ENCODE measurements around the gene SLC12A2.
A peak's percentile ranks its signal among the peaks of the same experiment; 100 is the strongest.

Gene SLC12A2

DNA sequence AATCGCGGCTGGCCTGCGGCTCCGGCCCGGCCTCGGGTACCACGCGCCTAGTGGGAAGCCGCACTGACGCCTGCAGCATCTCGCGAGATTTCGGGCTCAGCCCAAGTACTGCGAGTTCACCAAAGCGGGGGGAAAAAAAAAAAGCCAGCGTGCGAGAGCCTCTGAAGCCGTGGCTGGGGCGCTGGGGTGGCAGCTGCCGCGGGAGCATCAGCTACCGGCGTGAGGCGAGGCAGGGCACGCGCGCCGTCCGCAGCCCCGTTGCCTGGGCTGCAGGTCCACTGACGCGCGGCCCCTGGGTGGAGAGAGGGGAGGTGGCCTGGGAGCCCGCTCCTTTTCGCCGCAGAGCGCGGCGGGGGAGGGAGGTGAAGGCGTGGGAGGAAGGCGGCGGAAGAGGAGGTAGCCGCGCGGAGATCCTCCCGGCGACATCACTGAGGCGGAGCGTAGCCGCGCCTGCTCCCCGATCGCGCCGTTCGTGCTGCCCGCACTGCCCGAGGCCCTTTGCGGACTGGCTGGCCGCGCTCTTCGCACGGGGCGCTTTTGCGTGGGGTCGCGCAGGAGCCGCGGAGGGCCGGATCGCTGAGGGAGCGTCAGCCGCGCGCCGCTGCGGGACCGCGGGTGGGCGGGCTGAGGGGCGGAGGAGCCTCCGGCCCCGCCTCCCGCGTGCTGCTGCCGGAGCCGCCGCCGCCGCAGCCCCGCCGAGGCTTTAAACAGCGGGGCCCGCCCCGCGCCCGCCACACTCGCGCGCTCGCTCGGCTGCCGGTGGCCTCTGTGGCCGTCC lies at the start of gene SLC12A2:
Gene SLC12A2, plus strand, starts transcription at position 734 of the 778 bp plus-strand sequence. CDS start 189 bp downstream, outside the sequence.
- DNase-seq (ENCODE audit: low read depth) = peak; percentile 83

DNA sequence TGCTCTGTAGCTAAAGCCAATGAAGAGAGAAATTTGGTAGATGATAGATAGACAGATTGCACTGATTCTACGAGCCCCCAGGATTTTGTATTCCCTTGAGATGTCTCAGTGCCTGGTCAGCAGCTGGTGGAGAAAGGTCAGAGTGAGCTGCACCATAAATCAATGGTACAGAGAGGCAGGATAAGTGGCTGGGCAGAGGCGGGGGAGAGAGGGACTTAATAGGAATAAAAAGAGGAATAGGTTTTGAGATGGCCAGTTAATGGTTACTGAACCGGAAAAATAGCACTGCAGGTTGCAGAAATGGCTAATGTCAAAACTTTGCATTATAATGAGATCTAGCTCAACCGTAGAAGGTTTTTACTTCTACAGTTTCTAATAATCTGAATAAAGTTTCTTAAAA lies 47.9 kb upstream of the SLC12A2 start:
- no peak for DNase-seq (ENCODE audit: low read depth)

DNA sequence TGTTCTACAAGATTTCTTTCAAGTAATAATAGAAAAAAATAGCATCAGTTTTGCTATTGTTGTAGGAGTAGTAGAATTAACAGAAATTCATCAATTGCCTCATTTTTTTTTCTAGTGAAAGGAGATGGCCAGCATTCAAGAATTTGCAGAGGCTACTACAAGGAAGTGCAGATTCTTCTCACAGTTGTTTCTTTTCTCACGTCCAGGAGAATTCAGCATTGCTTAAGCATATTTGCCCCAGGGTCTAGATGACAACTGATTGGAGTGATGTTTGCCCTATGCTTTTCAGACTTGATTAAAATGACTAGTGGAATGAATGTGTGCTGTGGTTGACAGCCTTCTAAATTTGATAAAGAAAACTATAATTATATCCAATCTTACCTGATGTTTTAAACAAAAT lies 46.6 kb upstream of the SLC12A2 start:
- no peak for DNase-seq (ENCODE audit: low read depth)

DNA sequence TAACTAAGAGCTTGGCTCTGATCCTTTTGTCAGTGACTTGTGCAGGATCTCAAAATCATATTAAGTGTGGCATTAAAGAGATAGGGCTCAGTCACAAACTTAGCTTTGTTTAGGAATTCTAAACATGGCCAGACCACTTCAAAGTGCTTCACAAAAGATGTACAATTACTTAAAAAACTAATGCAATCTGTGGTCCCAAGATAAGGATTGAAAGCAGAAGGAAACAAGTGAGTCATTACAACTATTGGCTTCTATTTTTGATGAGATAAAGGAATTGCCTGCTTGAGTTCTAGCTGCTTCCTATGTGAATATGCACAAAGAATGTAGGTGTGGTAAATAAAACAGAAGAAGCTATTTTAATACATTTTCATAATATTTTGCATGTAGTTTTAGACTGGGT lies 44.9 kb upstream of the SLC12A2 start:
- no peak for DNase-seq (ENCODE audit: low read depth)

DNA sequence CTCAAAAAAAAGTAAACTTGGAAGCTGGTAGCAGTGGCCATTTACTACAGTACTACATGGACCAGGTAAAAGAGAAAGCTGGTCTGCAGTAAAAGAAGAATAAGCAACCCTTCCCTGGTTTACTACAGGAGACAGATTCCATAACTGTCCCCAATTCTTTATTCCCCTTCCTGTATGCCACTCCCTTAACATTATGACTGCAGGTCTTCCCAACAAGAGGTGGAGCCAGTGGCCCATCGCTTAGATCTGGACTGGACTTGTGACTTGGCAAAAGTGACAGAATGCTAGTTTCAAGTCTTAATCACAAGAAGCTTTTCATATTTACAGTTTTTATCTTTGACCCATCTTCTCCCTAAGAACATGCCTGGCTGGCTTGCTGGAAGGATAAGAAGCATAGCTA lies 42.6 kb upstream of the SLC12A2 start:
- no peak for DNase-seq (ENCODE audit: low read depth)

DNA sequence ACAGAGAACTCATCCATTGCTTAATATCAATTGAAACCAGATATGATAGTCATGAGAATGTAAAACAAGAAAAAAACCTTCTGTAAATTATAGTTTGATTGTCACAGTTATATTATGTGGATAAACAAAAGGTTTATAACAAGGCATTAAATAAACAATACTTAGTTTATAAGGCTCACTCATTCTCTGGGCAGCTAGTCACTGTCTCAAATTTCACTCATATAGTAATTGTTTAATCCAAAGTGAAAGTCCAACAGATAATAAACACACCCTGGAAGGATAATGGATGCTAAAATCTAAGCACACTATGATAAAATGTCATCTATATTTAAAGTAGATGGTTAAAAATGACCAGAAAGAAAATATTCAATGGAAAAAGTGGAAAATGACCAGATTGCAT lies 30.8 kb upstream of the SLC12A2 start:
- no peak for DNase-seq (ENCODE audit: low read depth)

DNA sequence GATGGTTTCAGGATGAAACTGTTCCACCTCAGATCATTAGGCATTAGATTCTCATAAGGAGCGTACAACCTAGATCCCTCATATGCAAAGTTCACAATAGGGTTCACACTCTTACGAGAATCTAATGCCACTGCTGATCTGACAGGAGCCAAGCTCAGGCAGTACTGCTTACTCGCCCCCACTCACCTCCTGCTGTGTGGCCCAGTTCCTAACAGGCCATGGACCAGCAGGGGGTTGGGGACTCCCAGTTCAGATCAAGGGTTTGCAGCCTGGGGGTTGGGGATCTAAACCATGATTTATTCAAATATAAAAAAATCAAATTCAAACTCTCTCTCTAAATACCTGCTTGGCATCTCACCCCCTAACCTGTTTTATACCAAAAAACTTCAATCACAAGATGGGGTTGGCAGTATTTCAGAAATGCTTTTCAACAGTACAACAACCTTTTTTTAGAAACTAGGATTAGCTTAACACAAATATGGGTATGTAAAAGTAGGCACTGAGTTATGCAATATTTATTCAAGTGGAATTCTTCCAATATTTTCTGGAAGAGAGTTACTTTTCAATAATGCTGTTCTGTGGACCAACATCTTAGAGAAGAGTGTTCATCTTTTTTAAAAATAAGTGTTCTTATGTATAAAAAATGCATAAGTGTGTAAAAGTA lies 30.1 kb upstream of the SLC12A2 start:
- DNase-seq (ENCODE audit: low read depth) = no peak

DNA sequence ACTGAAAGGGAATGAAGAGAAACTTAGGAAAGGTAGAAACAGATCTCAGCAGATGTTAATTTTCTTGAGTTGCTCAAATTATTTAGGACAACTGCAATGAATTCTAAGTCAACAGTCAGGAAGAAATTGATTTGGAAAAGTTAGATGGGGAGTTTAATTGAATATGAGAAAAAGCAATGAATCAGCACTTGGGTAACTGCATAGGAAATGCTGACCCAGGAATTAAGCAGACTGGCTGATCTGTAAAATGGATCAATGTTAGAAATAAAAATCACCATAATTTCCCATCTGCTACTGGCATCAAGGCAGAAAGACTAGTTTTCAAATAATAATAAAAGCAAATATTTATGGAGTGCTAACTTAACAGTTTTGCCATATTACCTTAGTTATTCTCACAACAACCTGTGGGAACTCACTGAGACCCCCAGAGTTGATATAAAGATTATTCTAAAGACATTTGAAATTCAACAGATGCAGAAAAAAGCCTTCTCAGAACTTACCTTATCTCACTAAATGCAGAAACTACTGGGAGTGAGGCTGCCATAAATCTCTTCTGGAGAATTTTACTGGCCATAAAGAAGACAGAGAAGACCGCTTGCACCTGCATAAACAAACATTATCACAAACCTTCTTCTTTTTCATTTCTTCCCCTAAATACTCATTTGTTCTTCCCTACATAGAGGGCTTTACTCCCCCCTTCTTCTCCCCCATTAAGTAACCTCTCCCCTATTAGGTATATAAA lies 22.8 kb upstream of the SLC12A2 start:
- no peak for DNase-seq (ENCODE audit: low read depth)

DNA sequence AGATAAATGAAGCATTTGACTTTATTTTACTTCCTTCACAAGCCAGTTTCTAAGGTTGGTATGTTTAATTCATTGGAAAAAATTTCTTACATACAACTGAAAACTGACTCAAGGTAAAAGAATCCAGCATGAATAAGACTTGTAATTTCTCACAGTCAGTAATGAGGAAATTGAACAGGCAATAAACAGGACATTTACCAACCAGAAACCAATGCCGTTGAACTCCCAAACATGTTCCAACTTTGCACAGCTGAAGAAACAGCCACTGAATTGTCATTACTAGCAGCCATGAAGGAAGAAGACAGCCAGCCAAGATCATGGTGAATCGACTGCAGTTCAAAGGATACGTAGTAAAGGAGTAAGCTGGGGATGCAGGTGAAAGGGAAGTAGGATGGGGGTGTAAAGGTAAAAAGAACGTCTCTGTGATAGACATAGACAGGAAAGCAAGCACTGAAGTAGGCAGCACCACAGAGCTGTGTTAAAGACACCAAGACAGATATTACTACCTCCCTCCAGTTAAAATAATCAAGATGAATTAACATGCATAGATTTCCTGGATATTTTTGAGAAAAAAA lies 21.3 kb upstream of the SLC12A2 start:
- DNase-seq (ENCODE audit: low read depth) = no peak

DNA sequence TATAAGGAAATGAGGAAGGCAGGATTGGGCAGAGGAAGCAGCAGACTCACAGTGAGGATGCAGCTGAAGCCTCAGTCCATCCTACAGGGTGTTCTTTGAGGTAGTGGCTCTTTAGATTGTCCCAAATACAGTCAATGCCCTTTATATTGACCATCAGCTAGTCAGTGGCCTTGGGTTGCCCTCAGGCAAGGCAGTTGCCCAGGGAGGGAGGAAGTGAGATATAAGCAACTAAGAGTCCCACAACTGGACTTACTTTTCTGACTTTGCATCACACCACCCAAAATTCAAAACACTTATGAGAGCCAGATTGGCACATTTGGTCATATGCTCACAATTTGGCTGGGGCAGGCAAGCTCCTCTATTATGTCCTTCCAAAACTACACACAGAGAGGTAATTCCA lies 9.4 kb upstream of the SLC12A2 start:
- DNase-seq (ENCODE audit: low read depth) = no peak

DNA sequence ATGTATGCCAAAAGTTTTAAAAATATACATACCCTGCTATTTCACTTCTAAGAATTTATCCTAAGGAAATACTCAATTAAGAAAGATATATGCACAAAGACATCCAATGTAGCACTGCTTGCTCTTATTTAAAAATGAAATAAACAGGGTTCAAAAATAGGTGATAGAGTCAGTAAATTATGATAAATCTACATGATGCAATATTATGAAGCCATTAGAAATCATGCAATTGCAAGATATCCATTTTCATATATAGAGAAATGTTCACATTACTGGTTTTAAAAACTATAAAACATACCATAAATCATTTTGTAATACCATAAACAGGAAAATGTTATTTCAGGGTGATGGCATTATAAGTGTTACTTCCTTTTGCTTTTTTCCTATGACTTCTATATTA lies 8.6 kb upstream of the SLC12A2 start:
- no peak for DNase-seq (ENCODE audit: low read depth)

DNA sequence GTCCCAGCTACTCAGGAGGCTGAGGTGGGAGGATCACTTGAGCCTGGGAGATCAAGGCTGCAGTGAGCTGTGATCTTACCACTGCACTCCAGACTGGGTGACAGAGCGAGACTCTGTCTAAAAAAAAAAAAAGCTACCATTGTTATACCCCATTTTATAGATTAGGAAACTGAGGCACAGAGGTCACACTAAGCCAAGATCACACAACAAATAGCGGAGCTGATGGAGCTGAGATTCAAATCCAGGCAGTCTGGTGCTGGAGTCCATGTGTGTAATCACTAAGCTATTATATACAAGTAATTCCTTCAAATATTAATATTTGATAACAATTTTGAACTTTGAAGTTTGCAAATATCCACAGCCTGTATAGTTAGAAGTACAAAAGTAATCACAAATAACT lies 6.0 kb upstream of the SLC12A2 start:
- DNase-seq (ENCODE audit: low read depth) = no peak

DNA sequence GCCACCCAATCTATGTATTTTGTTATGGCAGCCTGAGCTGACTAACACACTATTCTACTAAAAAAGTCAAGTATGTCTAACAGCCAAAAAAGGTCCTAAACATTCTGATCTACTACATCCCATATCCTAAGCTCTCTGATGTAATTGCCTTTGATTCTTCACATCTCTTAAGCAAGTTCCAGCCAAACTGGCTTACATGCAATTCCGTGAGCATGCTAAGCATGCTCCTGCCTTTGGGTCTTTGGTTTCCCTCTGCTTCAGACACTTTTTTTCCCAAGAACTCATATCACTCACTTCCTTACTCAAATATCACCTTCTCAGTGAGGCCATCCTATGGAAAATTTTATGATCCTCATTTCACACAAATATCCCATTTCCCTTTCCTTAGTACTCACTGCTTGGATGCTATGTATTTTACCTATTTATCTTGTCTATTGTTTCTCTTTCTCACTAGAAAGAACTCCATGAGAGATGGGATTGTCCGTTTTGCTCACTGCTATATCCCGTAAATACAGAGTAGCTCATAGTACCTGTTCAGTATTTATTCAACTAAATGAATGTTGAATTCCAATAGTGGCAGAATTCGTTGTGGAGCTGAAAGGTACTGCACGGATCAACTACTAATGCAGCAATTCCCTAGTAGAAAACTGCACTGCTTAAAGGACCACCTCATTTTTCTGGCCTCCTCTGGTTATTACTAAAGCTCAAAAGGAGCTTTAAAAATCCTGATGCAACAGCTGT lies 2.3 kb upstream of the SLC12A2 start:
- no peak for DNase-seq (ENCODE audit: low read depth)

DNA sequence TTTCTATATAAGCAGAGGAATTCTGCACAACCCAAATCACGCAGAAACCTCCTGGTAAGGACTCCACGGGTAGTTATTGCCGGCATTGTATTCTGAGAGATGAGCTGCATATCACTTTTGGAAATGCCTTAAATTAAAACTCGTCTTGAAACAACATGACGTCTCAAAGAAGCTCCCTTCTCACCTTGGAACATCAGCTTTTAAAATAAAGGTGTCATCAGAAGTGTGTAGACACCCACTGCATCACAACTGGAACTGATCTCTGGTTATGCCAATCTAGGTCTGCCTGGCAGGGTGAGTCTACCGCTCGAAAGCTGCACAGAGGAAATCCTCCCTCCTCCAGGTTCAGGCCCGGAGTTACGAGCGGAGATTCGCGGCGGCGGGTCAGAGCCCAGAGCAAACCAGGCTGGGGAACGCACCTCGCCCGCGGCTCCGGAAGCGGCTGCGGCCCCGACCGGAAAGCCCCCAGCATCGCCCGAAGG lies 974 bp upstream of the SLC12A2 start:
- no peak for DNase-seq (ENCODE audit: low read depth)

DNA sequence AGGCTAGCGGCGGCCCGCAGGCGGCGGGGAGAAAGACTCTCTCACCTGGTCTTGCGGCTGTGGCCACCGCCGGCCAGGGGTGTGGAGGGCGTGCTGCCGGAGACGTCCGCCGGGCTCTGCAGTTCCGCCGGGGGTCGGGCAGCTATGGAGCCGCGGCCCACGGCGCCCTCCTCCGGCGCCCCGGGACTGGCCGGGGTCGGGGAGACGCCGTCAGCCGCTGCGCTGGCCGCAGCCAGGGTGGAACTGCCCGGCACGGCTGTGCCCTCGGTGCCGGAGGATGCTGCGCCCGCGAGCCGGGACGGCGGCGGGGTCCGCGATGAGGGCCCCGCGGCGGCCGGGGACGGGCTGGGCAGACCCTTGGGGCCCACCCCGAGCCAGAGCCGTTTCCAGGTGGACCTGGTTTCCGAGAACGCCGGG lies 253 bp downstream of the SLC12A2 start:
- DNase-seq (ENCODE audit: low read depth) = no peak

DNA sequence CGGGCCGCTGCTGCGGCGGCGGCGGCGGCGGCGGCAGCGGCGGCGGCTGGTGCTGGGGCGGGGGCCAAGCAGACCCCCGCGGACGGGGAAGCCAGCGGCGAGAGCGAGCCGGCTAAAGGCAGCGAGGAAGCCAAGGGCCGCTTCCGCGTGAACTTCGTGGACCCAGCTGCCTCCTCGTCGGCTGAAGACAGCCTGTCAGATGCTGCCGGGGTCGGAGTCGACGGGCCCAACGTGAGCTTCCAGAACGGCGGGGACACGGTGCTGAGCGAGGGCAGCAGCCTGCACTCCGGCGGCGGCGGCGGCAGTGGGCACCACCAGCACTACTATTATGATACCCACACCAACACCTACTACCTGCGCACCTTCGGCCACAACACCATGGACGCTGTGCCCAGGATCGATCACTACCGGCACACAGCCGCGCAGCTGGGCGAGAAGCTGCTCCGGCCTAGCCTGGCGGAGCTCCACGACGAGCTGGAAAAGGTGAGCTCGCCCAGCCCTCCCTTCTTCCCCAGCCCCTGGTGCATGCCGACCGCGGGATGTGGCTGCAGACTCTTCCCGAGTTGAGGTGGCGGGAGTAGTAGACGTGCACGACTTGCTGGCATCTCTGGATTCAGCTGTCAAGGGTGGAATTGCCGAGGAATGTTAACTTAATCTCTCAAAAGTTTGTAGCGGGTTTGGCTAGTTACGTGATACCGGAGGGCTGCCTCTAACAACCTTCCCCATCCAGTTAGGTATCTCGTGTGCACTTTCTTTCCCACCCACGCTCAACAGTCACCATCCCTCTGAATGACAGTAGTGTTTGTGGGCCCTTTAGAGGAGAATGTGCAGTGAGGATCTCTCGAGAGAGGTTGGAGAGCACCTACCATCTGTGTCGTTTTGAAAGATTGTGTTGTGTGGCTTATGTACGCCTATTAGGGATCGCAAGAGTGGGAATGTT lies 932 bp downstream of the SLC12A2 start:
- DNase-seq (ENCODE audit: low read depth) = peak; percentile 22

DNA sequence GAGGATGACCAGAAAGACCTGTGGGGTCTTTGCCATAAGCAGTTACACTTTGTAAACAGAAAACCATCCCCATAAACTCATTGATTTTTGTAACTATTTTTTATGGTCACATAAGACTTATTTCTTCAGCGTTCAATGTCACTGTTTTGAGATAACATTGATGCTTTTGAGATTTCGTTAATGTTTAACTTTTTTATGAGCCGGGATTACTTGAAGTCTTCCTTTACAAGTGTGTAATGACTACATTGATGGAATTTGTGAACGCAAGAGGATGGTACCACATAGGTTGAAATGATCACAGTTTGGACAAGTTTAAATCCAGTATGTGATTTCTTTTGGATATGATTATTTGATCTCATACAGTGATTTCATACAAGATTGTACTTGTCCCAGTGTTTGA lies 1.8 kb downstream of the SLC12A2 start:
- no peak for DNase-seq (ENCODE audit: low read depth)

DNA sequence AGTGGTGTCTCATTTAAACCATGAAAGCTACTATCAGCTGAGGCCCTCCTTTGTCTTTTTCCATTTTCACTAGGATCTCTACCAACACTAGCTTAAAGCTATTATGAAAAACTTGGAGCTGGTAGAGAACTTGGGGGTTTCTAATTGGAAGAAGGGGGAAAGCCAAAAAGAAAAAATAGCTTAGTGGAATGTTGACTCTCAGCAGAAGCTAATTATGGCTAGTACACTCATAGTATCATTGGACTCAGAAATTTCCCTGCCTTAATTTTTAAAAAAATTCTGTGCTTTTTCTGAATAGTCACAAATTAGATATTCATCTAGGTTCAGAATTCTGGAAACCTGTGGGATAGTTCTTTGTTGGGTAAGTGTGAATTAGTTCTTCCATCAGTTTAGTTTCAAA lies 8.0 kb downstream of the SLC12A2 start:
- no peak for DNase-seq (ENCODE audit: low read depth)

DNA sequence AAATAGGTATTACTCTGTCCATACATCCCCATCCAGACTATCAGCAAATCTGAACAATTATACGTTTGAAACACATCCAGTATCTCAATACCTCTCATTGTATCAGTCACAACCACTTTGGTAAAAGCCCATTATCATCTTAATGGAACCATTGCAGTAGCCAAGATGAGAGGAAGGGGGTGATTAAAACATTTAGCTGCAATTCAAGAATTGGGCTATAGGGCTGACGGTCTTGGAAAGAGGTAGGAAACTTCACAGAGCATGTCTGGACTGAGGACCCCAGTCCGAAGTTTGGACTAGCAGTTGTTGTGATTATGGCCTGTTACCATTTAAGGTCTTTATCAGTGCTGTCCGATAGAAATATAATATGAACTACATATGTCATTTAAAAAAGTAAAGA lies 8.6 kb downstream of the SLC12A2 start:
- no peak for DNase-seq (ENCODE audit: low read depth)

DNA sequence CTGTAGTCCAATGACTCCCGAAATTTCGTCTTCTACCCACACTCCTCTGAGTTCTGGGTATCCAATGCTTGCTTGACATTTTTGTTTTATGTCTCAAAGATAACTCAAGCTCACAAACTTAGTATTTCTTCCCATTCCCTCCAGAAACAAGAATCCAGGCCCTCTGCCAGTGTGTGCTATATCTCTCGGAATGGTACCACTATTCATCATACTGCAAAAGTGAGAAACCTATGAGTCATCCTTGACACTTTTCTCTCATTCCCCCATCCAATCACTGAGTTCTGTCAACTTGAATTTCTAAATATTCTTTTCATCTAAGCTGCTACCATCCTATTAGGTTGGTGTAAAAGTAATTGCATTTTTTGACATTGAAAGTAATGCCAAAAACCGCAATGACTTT lies 9.8 kb downstream of the SLC12A2 start:
- no peak for DNase-seq (ENCODE audit: low read depth)

DNA sequence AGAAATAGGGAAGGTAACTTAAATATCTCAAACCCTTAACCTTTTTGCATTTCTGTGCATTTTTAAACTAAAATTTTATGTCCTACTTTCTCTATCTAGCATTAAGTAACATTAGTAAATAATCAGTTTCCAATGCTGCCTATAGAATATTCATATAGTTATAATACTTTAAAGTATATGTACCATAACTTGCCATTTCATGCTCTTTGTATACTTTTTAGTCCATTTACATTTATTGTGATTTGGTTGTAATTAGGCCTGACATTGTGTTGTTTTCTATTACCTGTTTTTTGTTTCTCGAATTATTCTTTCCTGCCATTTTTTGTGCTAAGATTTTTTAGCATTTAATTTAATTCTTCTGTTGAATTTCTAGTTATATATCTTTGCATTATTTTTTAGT lies 13.7 kb downstream of the SLC12A2 start:
- no peak for DNase-seq (ENCODE audit: low read depth)
